H54 (cell line): Measurements from ENCODE around the gene RGS13.

Experiments
- DNase-seq: peaks from one replicate; pipeline ENCODE4 v3.0.0; 2011; ENCODE audit warnings: low spot score, mixed read lengths; ENCODE audit not compliant: insufficient read length
- FAIRE-seq: peaks from 3 replicates; lab custom pipeline; 2011; peaks lifted over from hg19 to GRCh38; lab: Jason Lieb, UNC
- POLR2A ChIP-seq: IDR thresholded peaks from 2 replicates; pipeline ENCODE4 v1.6.1; 2011; ENCODE audit warnings: low read depth, mild to moderate bottlenecking, low read length

Gene RGS13

DNA sequence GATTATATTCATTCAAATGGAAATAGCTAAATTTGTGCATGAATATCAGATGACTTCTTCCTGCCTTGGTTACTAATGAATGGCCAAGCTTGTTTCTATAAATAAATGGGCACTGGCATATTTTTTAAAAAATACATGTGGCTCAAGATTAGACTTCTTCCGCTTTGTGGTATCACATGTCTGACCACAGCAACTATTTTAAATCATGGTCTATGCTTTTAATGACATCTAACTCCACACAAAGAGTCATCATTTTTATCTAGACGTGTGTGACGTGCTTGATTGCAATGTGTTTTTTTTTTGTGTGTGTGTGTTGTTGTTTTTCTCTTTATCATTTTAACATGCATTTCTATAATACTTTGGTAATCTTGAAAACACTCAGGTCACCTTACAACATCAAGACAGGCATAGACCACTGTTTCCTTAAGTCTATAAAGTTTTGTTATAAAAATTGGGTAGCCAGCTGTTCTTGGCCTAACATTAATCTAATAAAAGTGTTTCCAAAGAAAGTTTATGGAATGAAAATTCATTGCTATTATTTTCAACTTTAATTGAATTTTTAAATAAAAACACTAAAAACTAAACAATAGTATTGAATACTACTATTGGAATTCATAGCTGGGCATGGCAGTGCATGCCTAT lies 30.8 kb upstream of the RGS13 start:
- FAIRE-seq (peak; percentile 20), DNase-seq (no peak)
- no peak for TF ChIP-seq POLR2A

- no peak for TF ChIP-seq POLR2A
- no peak for DNase-seq
- FAIRE-seq, result no peak
Measured at GRCh38 chr1:192608671-192609070, 27.3 kb upstream of the RGS13 start.

DNA sequence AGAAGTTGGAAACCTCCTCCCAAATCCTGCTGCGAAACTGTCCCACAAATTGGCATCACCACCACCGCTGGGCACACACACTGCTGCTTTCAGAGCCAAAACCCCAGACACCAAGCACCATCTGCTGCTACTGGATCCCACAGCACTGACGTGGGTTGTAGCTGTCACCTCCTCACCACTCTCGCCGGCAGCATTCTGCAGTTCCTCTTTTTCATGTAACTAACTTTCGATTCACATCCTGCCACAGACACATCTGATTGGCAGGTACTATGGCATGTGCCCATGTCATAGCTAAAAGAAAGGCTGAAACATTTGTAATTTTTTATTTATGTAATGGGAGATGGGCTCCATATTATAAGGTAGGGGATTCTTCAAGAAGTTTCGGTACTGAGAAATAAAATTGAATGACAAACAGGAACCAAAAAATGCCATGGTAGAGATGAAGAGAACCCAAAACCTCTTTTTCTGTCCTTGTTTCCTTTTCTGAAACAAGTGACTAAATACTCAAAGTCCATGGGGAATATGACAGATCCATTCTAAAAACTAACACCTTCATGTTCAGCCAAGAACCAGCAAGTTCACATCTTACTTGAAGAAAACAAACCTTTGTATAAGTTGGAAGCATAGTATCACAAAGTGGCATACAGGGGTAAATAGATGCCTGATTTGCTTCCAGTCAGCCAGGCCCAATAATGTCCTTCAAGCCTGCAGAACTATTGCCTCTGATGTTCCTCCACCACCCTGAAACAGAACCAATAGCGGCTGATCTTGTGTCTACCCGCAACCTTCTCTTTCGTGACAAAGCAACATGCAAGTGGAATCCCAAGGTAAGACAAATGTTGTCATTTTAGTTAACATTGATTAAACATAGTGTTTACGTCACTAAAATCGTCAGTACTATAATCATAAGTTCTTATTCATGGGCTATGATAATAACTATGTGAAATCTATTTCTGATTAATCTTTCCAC lies 26.6 kb upstream of the RGS13 start:
- DNase-seq (no peak), FAIRE-seq (no peak)
- TF ChIP-seq POLR2A, result no peak

DNA sequence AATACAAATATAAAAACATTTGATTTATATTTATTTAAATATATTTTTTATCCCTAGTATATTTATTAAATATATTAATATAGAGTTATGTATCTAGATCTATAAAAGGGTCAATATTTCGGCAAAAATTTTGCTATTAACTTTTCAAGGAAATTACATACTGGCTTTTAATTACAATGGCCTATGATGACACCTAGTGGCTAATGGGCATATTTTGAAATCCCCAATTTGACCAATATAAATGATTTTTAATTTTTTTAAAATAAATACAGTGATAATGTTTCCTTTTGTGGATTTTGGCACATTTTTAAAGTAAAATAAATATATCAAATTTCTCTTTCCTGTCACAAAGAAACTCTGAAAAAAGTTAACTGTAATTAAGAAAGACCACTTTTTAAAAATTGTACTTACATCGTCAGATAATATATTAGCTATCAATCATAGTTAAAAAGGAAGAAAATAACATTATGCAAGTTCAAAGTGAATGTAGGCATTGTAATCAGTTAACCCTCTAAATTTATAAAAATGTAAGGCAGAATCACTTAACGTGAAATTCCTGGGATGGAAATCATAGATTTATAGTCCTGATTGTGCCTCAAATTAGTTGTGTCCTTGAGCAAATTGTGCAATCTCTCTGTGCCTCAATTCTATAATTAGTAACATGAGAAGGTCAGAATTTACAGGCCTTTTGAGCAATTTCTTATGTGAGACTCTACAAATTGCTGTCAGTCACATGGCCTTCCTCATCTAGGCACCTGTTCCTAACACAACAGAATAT lies 25.6 kb upstream of the RGS13 start:
- DNase-seq, result no peak
- no peak for FAIRE-seq
- no peak for TF ChIP-seq POLR2A

- no peak for TF ChIP-seq POLR2A
- no peak for FAIRE-seq
- no peak for DNase-seq
Measured at GRCh38 chr1:192615055-192615454, 20.9 kb upstream of the RGS13 start.

GRCh38 chr1:192620071-192620635 lies 15.8 kb upstream of the RGS13 start:
- TF ChIP-seq POLR2A, result no peak
- FAIRE-seq (no peak), DNase-seq (no peak)

GRCh38 chr1:192626366-192627179 lies 9.4 kb upstream of the RGS13 start:
- no peak for FAIRE-seq
- no peak for TF ChIP-seq POLR2A
- no peak for DNase-seq

DNA sequence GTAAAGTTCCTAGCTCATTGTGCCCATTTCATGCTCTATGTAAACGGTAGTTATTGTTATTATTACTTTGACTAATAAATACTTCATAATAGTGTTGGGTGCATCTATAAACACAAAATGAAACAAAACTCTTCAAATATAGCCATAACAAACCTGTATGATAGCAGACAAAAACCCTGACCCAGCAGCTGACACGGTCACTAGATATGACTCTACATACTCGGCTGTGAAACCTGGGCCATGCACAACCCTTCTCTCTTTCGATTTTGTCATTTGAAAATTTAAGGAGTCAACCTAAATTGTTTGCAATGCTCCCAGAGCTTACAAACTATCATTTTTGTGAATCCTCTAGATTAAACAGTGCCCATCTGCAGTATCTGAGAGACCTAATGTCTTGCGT lies 8.0 kb upstream of the RGS13 start:
- no peak for TF ChIP-seq POLR2A
- FAIRE-seq (no peak), DNase-seq (no peak)

DNA sequence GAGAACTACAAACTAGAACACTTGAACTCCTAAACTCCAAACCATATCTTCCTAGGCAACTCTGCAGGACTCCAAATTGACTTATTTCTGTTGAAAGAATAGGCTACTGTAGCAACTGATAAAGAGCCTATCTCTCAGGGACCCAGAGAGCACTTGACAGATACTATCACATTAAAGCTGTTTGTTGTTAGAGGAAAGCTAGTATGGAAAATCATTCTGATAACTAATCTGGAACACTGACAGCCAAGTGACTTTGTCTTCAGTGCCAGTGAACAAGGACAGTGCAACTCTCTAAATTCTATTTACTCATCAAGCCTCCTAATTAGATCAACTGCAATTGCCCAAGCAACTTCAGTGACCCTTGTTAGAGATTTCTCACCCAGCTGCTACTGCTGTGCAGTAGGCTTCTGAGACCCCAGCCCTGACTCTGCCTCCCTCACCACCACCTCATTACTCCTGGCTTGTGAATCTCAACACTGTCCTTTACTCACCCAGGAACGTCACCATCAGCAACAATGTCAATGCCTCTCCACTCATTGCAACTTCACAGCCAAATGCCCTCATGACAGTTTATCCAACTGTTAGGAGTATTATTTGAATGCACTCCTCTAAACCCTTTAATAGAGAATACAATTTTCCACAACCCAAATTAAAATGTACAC lies 7.4 kb upstream of the RGS13 start:
- DNase-seq, result no peak
- no peak for TF ChIP-seq POLR2A
- FAIRE-seq, result no peak

DNA sequence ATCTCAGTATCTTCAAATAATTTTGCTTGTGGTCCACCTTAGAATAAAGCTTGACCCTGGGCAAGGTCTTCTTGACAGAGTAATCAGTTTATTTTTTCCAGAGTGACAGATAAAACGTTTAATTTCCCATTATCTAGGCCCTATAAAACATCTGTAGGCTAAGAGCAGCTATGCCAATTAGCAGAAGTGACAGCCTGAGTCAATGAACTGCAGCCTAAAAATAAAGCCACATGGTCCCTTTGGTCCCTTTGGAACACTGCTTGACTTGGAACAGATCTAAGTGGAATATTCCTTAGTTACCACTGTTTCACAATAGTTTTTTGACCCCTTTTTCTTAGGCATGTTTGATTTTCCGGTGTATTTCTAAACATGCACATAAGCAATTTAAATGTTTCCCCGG lies 6.3 kb upstream of the RGS13 start:
- TF ChIP-seq POLR2A, result no peak
- no peak for FAIRE-seq
- no peak for DNase-seq

DNA sequence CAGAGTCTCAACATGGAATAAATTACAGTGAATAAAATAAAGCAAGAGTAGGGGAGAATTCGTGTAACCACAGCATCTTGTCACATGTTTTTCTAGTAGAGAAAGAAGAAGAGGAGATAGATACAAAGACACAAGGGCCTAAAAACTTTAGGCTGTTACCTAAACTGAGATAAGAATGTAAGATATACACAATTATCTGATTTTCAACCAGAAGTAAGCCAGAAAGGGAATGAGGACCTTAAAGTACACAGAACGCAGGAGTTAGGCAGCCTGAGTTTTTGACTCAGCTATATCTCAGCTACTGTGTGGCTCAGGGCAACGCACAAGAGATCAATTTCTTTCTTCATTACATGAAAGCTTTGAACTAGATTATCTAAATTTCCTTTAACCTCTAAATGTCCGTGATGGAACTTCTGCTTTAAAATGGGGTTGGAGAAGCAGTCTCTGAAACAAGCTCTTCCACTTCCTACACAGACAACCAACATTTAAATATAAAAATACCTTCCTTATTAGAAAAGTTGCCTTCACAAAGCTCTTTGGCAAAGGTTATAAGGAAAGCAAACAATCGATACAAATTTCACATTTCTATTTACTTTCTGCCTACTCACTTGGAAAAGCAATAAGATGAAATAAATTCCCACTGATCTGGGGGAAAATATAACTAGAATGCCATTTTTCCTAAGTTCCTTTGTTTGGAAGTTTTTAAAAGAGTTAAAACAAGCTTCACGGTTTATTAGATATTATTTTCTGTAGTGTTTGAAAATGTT lies 5.2 kb upstream of the RGS13 start:
- FAIRE-seq, result no peak
- no peak for TF ChIP-seq POLR2A
- DNase-seq, result no peak

DNA sequence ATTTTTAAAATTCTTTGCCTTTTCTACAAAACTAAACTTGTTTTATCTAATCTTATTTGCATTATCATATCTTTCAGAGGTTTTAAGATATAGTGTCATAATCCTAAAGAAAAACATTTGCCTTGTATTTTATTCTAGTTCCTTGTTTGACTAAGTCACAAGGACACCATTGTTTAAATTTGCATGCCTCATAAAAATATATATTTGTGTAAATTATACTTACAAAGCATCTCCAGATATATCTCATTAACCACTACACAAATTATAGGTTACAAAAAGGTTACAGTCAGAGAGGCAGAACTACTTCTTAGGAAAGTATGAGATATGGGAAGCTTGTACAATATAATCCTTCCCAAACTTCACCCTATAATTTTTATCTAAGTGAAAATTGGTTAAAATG lies 4.2 kb upstream of the RGS13 start:
- no peak for TF ChIP-seq POLR2A
- no peak for FAIRE-seq

DNA sequence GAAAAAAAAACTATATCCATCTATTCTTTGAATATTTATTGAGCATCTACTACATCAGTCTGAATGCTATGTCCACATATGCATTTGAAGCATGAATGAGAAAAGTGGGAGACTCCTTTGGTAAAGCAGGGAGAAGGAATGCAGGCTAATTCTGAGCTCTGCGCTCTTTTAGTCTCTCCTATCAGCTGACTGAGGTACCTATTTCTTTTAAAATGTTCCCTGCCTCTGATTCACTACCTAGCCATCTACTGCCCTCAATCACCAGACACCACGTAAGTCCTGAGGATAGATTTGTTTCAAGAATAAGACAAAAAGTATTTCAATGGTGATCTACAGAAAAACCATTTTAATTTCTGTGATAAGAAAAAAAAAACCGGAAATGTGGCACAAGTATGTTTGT lies 3.8 kb upstream of the RGS13 start:
- DNase-seq, result no peak
- FAIRE-seq, result no peak
- no peak for TF ChIP-seq POLR2A

More for the DNA sequence above, 4.2 kb upstream of the RGS13 start:
- DNase-seq, result no peak
